Measurements from ENCODE around the gene RAPGEF5. TPM values are rescaled to one million over a fixed set of nuclear protein-coding genes. Genes with fewer than 3 reads are reported as not detected.

Gene RAPGEF5
- polyA plus RNA-seq, 1 of the 3 experiments (the other 2 are of a cell fraction): 1.2 TPM

GRCh38 chr7:22128528-22128920 lies 228.4 kb downstream of the RAPGEF5 start:
- H3F3A ChIP-seq (replicated peaks; ENCODE audit: insufficient read depth): no peaks in the 10 kb centered on the region
- no peaks in the 10 kb centered on the region for H3K9me2 ChIP-seq
- H3K9ac ChIP-seq: no peak overlapping the region
- no peak overlapping the region for H2AFZ ChIP-seq (ENCODE audit: low read depth)
- H3K36me3 ChIP-seq (replicated peaks in 1 of 2; ENCODE audit: control insufficient read depth in 1 of 2, insufficient read depth in 2 of 2, low read length in 1 of 2): peaks cover 0 to 4% of the 10 kb centered on the region in 2 experiments
- H3K27ac ChIP-seq (ENCODE audit: low read depth in 2 of 2, low read length in 1 of 2): peak overlapping the region in 1 of 2 experiments; percentile 3; a peak in 1 of 4 replicates
- no peak for DNase-seq
- H3K9me3 ChIP-seq: no peaks in the 10 kb centered on the region
- no peak overlapping the region for H3K4me3 ChIP-seq (ENCODE audit: low read depth in 2 of 2, low read length in 1 of 2)
- H3K4me2 ChIP-seq: no peak overlapping the region
- H3K27me3 ChIP-seq (ENCODE audit: insufficient read depth): no peaks in the 10 kb centered on the region
- WGBS (ENCODE audit: low lambda C conversion rate): 93% methylated on average over 4 of the region's 4 CpGs
- peaks cover 6 to 19% of the 10 kb centered on the region in 2 experiments; a peak in 3 of 4 replicates for H3K4me1 ChIP-seq (ENCODE audit: control insufficient read depth in 1 of 2, insufficient read depth in 2 of 2, low read depth in 1 of 2, low read length in 1 of 2)
- ChIA-PET CTCF (interaction anchor here (1.0 to 3.2 kb wide), 9 partner anchors 9 to 371 kb away, joined by 3 to 29 read pairs (median 4); partner anchors contain the start of gene STEAP1B), POLR2A (no interaction called here)
- H4K20me1 ChIP-seq (ENCODE audit: insufficient read depth): no peaks in the 10 kb centered on the region
- no peak for TF ChIP-seq JUND (IDR thresholded peaks at IDR 0.05)
- no peak for TF ChIP-seq PBX3 (IDR thresholded peaks at IDR 0.05)
- TF ChIP-seq TEAD4 (IDR thresholded peaks at IDR 0.05; ENCODE audit: borderline replicate concordance, insufficient read depth): no peak
- no peak for TF ChIP-seq REST (IDR thresholded peaks at IDR 0.05; ENCODE audit: low read depth, low read length)
- no peaks in the 10 kb centered on the region for H3K79me2 ChIP-seq (ENCODE audit: insufficient read depth)

- ChIA-PET CTCF (interaction anchor here (1.0 to 3.2 kb wide), 8 partner anchors 8 to 353 kb away, joined by 3 to 29 read pairs (median 4); no protein-coding TSS in a partner anchor), POLR2A (no interaction called here)
- 45% methylated on average over 6 of the region's 6 CpGs for WGBS (ENCODE audit: low lambda C conversion rate)
- Histone ChIP-seq H3K79me2 (ENCODE audit: insufficient read depth) (no peaks in the 10 kb centered on the region), H3K36me3 (replicated peaks in 1 of 2; ENCODE audit: control insufficient read depth in 1 of 2, insufficient read depth in 2 of 2, low read length in 1 of 2) (peaks cover 0 to 4% of the 10 kb centered on the region in 2 experiments), H3K27me3 (ENCODE audit: insufficient read depth) (no peaks in the 10 kb centered on the region), H3K27ac (ENCODE audit: low read depth in 2 of 2, low read length in 1 of 2) (peak overlapping the region in 1 of 2 experiments; percentile 3; a peak in 3 of 4 replicates), H3K9me2 (no peaks in the 10 kb centered on the region), H3K4me2 (no peak overlapping the region), H3F3A (replicated peaks; ENCODE audit: insufficient read depth) (no peaks in the 10 kb centered on the region), H3K9ac (no peak overlapping the region), H3K9me3 (no peaks in the 10 kb centered on the region), H3K4me3 (ENCODE audit: low read depth in 2 of 2, low read length in 1 of 2) (no peak overlapping the region), H4K20me1 (ENCODE audit: insufficient read depth) (no peaks in the 10 kb centered on the region), H2AFZ (ENCODE audit: low read depth) (no peak overlapping the region), H3K4me1 (ENCODE audit: control insufficient read depth in 1 of 2, insufficient read depth in 2 of 2, low read depth in 1 of 2, low read length in 1 of 2) (peaks cover 6 to 20% of the 10 kb centered on the region in 2 experiments; a peak in 3 of 4 replicates)
- no peak for TF ChIP-seq FOSL2 (IDR thresholded peaks at IDR 0.05; ENCODE audit: borderline replicate concordance, low read depth)
- peak; percentile 28; the same call in 1 of the 2 replicates for TF ChIP-seq PBX3 (IDR thresholded peaks at IDR 0.05)
- peak in 1 of 2 experiments; percentile 8; a peak in 1 of 4 replicates for TF ChIP-seq EP300 (IDR thresholded peaks at IDR 0.05; ENCODE audit: borderline replicate concordance in 1 of 2, low read depth in 1 of 2, low read length in 1 of 2)
- DNase-seq: no peak
Observed at GRCh38 chr7:22127835-22128527, 229.0 kb downstream of the RAPGEF5 start.
